Activated T-helper 9 cell treated with anti-CD3 and anti-CD28 coated beads, Interleukin-2, amount 50 U/mL, for 16 hours (primary cell): Measurements from ENCODE around the gene ZSCAN30.
A peak's percentile ranks its signal among the peaks of the same experiment; 100 is the strongest.

Source experiments
- DNase-seq: peaks from one replicate; pipeline ENCODE4 v3.0.0-alpha.2; 2020; ENCODE audit warnings: low read depth

ZSCAN30 gene

GRCh38 chr18:35290094-35290735 lies at the start of gene ZSCAN30:
TSS of gene ZSCAN30 (minus strand) at chr18:35290229. CDS start at chr18:35264352, 25,877 bp downstream.
- peak; percentile 93 for DNase-seq

- DNase-seq: no peak
These were observed 47.3 kb upstream of the ZSCAN30 start for GRCh38 chr18:35337286-35337685.

- no peak for DNase-seq
These were observed 45.8 kb upstream of the ZSCAN30 start for GRCh38 chr18:35335866-35336265.

- no peak for DNase-seq
These were observed 44.8 kb upstream of the ZSCAN30 start for GRCh38 chr18:35334821-35335220.

GRCh38 chr18:35334212-35334611 lies 44.2 kb upstream of the ZSCAN30 start:
- DNase-seq: no peak

- DNase-seq: no peak
These were observed 41.5 kb upstream of the ZSCAN30 start for GRCh38 chr18:35331367-35332087.

- DNase-seq: no peak
These were observed 38.8 kb upstream of the ZSCAN30 start for GRCh38 chr18:35328868-35329267.

- DNase-seq: no peak
These were observed 36.8 kb upstream of the ZSCAN30 start for GRCh38 chr18:35326695-35327387.

- DNase-seq: no peak
These were observed 35.1 kb upstream of the ZSCAN30 start for GRCh38 chr18:35324926-35325655.

- no peak for DNase-seq
These were observed 32.7 kb upstream of the ZSCAN30 start for GRCh38 chr18:35322486-35323458.

- no peak for DNase-seq
These were observed 21.5 kb upstream of the ZSCAN30 start for GRCh38 chr18:35311496-35311895.

GRCh38 chr18:35306588-35307250 lies 16.7 kb upstream of the ZSCAN30 start:
- no peak for DNase-seq

- DNase-seq: no peak
These were observed 13.6 kb upstream of the ZSCAN30 start for GRCh38 chr18:35303610-35304009.

GRCh38 chr18:35296060-35296459 lies 6.0 kb upstream of the ZSCAN30 start:
- DNase-seq: no peak

GRCh38 chr18:35291166-35291565 lies 1.1 kb upstream of the ZSCAN30 start:
- DNase-seq: no peak

GRCh38 chr18:35289727-35290093 lies 319 bp downstream of the ZSCAN30 start:
- DNase-seq: no peak

- no peak for DNase-seq
These were observed 736 bp downstream of the ZSCAN30 start for GRCh38 chr18:35289293-35289692.

- no peak for DNase-seq
These were observed 5.2 kb downstream of the ZSCAN30 start for GRCh38 chr18:35284841-35285240.

GRCh38 chr18:35283923-35284794 lies 5.9 kb downstream of the ZSCAN30 start:
- DNase-seq: no peak

GRCh38 chr18:35282353-35282752 lies 7.7 kb downstream of the ZSCAN30 start:
- no peak for DNase-seq
